Measurements from ENCODE around the gene KANK4.

Gene KANK4

DNA sequence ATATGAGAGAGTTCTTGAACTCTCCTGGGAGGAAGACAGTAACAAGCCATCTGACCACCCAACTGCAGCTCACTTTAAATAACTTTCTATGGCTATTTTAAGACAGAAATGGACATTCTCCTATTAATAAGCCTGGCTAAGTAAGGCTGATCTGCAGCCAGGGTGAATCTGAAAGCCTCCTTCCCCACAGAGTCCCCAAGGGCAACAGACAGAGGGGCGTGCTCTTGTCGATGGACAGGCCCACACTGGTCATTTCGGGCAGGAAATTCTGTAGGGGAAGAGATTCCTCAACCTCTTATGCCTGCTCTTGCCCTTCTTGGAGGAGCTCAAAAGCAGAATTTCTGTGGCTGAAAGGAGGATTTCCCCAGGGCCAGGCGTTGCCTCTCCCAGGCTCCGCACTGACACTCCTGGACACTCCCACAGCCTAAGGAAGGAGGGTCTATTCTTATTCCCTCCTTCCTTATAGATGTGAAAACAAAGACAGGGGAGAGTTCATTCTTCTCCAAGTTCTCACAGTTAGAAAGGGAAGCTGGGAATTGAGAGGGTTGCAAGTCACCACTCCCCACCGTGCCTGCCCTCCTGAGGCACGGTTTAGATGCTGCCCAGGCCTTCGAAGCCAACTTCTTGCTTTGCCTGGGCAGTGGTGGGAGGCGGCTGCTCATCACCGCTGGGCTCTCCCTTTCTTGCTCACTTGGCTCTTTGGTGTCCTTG, 17.9 kb upstream of the KANK4 start:
- DNase-seq (ENCODE audit: low read depth) = no peak

DNA sequence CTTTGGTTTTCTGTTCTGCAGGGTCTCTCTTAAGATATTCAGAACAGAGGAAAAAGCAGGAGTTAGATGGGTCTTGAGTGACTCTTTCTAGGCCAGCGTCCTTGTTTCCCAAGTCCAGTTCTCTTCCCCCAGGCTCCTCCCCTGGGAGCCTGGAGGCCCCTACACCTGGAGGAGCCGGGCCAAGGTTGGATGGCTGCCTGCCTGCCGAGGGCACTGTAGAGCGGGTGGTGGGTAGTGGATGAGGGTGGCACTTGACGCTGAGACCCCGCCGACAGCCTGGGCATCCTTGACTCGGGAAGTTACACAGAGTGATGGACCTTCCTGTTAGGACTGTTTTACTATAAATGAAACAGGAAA, 17.4 kb upstream of the KANK4 start:
- no peak for DNase-seq (ENCODE audit: low read depth)

DNA sequence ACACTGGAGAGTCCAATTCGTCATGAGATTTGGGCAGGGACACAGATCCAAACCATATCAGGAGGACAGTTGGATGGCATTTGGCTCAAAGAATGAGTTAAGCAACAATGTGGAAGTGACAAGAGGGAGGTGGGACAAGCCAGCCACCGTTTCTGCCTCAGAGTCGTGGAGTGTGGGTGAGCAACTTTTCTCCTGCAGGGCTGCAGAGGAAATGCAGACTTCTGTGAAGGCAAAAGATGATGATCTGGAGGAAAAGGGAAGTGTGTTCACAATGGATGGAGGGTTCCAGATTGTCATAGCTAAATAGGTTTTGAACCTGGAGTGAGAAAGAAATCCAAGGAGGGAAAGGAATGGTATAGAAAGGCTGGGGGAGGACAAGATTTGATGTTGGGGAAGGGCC, 16.4 kb upstream of the KANK4 start:
- no peak for DNase-seq (ENCODE audit: low read depth)

DNA sequence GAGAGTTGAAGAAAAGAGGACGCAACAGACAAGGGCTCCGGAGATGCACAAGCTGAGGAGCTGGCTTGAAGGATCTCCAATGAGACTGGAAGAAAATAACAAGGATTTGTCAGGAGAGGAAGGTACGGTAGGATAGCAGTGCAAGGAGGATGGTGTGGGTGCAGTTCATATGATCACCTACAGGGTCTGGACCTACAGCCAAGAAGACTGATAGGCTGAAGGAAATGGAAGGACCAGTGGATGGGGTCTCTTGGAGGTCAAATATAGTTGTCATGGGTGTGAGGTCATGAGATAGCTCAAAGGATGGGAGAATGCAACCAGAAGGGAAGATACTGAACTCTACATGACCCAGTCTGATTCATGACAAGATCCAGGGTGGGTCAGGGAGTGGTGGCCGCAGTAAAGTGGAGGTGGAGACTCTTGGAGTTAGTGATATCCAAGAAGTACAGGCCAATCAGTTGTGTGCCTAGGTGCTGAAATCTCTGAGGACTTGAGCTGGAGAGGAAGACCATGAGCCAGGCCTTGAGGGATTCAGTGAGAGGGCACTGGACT, 15.3 kb upstream of the KANK4 start:
- no peak for DNase-seq (ENCODE audit: low read depth)

DNA sequence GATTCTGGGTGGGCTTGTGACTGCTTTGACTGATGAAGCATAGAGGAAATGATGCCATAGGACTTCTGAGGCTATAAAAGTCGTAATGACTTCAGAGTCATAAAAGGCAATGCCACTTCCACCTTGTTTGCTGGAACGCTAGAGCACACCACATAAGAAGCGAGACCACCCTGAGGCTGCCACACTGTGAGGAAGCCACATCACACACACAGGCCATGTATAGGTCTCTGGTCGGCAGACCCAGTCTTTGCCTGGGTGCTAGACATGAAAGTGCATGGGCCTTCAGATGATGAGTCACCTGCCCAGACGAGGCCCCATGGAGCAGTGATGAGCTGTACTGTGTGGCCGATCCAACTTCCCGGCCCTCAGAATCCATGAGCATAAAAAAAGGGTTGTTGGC, 14.2 kb upstream of the KANK4 start:
- no peak for DNase-seq (ENCODE audit: low read depth)

DNA sequence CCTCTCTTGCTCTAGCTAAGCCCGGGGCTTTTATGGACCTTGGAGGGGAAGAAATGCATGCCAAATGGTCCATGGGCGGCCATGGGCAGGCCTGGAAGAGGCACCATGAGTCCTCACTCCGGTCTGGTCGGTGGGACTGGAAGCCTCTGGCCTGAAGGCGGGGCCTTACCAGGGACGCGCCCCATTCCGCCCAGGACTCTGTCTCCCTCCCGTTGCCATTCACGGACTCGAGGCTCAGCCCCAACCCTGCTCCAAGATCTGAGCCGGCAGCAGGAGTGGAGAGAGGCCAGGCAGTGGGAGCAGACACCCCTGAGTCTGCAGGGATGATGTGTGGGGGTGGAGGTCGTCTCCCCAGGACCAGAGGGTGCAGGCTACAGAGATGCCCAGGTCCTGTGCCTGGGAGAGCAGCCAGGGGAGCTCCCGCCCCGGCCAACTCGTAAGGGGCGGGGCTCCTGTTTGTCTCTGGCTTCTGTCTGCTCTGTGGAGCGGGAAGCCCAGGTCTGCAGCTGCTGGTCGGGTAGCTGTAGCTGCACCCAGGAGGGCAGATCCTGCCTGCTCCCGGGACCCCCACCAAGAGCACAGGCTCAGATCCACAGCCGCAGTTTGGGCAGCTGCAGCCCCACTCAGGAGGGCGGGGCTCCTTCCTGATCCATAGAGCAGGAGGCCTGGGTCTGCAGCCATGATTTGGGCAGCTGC, 8.3 kb upstream of the KANK4 start:
- DNase-seq (ENCODE audit: low read depth) = no peak

DNA sequence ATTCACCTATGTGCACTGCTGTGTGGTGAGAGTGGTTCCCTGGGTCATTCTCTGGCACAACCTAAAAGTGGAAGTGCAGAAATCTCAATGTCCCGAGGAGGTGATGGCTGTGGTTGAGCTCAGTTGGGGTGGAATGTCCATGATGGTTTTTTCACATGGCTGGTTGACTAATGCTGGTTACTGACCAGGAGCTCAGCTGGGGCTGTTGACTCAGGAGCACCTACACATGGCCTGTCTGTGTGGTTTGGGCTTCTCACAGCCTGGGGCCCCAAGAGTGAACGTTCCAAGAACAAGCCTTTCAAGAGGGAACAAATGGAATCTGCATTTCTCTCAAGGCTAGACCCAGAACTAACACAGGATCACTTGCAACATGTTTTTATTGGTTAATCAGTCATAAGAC, 6.4 kb upstream of the KANK4 start:
- DNase-seq (ENCODE audit: low read depth) = no peak

DNA sequence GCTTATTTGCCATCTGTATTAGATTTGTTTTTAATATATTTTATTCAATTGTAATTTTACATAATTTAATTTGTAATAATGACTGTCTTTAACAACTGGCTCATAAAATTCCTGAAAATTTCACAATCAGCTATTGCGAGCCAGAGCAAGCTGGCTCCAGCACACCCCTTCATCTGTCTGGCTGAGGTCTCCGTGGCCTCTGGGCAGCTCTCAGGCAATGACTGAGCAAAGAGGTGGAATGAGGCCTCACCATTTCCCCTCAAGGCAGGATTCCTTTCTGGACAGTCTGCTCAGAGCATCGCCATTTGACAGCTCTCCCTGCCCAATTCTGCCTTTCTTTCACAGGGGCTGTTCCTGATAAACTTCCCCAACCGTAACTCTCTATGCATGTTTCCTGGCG, 5.8 kb upstream of the KANK4 start:
- DNase-seq (ENCODE audit: low read depth) = no peak

DNA sequence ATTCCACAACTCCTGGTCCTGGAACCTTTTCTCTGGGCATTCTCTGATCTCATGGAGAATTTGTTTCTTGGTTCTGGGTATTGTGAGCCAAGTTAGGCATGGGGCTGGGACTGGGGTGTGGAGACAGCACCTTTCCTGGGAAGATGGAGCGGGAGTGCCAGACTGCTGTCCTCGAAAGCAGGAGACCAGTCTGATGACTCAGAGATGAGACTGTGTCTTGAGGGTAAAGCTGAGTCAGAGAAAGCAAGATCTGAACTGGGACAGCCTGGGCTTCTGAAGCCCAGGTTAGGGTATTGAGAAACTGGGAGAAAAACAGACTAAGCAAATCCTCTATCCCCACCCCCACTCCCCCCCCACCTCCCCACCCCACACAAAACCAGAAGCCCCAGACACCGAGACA, 2.2 kb upstream of the KANK4 start:
- no peak for DNase-seq (ENCODE audit: low read depth)

DNA sequence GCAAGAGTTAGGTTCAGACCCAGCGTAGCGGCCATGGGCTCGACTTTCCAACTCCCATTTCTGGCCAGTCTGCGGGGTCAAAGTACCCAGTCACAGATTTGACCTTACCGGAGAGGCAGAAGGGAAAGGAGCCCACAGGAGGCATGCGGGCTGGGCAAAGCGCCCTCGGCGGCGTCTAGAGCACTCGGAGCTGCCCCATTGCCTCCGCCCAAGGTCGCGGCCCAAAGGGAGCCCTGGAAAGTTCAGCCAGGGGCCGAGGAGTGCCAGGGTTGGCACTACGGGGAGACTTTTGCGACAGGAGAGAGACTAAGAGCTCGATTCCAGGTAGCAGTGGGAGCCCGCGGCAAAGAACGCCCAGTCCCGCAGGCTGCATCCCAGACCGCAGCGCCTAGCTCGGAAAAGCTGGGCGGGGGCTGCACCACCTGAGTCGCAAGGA, 896 bp downstream of the KANK4 start:
- DNase-seq (ENCODE audit: low read depth) = no peak

DNA sequence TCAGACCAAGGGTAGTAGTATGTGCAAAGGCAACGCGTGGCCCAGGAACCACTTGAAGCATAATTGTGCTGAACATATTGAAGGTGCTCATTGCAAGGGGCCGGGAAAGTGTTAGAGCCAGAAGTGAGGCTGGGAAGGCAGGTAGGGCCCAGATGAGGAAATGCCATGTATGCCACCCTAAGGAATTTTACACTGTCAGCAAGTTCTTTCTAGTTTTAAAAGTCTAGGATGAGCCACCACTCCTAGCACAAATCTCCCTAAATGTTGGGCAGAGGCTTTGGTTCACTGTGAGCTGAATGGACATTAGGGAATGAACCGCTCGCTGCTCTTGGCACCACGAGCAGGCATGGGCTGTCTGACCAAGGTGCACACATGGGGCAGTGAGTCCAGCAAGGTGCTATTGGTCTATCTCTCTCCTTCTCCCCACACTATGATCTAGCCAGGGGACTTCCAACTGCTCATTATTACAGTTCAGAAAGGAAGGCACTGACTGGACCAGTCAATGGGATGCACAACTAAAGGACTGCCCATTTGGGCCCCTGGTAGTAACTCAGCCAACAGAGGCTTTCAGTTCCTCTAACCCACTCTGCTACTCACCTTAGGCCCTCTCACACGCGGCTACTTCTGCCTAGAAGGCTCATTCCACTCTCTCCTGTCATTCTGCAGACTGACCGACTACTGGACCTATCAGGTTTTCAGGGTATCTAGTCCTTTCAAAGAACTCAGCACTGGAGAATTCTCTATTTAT, 2.0 kb downstream of the KANK4 start:
- no peak for DNase-seq (ENCODE audit: low read depth)

DNA sequence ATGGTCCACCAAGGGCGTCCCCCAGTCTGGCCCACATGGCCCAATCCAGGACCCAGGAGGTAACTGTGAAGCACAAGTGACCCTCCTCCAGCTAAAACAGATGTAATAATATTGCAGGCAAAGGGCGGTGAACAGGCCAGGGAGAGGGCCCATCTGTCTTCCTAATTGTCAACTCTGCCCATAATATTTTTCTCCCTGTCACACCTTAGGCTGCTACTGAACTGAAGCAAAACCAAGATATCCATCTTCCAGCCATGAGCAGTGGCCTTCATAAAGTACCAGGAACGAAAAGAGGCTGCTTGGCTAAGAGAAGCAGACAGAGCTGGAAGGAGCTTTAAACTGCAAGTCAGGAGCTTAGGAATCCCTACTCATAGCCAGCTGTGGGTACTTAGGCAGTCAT, 3.1 kb downstream of the KANK4 start:
- no peak for DNase-seq (ENCODE audit: low read depth)

DNA sequence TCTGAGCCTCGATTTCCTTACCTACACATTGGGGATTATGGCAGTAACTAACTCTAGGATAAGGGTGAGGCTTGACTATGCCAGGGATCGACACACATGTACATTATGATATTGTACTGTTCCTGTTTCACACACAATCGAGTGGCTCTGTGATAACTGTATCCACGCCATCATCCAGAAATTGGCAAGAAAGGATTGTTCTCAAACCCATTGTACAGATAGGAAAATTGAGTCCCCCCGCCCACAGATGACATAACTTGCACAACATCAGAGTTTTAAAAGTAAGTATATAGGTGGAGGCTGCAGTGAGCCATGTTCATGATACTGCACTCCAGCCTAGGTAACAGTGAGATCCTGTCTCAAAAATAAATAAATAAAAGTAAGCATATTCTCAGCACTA, 3.8 kb downstream of the KANK4 start:
- DNase-seq (ENCODE audit: low read depth) = no peak

DNA sequence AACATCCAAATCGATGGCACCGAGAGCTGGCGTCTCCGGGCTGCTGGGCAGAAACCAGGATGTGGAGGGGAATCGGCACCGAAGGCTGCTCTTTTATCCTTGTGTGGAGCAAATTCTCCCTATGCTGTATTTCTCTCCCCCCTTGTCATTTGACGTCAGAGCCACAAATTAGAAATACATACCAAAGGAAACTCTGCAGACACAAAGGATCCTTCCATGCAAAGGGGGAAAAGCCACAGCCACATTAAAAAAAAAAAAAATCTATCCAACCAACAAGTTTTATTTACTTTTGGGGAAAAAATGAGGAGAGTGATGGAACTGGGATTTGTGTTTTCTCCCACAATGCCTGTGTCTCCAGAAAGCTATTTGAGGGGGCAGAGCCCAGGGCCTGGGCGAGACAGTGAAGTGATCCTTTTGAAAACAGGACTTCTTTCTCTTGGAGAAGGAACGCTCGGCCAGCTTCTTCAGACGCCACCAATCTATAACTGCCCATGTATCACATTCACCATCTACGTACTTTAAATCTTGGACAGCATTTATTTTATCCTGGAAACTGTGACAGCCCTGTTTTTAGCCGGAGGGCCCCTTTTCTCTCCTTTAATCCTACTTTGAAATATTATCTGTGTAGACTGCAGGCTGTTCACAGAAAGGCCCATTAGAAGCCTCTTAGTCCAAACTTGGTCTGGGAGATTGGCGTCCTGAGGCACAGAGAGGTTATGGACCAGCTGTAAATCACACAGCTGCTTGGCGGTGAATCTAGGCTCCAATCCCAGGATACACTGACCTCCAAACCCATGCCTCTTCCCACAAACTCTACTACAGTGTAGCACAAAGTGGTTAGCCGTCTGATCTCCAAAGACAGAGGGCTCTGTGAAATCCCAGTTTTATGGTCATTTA, 4.5 kb downstream of the KANK4 start:
- DNase-seq (ENCODE audit: low read depth) = no peak

DNA sequence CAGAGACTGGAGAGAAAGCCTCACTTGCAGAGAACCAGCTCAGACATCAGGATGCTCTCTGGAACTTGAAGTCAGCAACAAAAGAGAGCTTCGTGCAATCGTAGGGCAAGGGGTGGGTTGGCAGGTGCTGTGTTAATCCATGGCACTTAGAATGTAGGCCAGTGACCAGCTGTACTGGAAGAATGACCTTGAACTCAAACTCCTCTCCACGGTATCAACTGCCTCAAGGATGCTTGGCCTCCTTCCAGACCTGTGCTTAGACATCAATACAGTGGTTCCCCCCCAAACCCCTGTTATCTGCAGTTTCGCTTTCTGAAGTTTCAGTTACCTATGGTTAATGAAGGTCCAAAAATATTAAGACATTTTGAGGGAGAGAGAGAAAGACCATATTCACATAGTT, 6.5 kb downstream of the KANK4 start:
- no peak for DNase-seq (ENCODE audit: low read depth)

DNA sequence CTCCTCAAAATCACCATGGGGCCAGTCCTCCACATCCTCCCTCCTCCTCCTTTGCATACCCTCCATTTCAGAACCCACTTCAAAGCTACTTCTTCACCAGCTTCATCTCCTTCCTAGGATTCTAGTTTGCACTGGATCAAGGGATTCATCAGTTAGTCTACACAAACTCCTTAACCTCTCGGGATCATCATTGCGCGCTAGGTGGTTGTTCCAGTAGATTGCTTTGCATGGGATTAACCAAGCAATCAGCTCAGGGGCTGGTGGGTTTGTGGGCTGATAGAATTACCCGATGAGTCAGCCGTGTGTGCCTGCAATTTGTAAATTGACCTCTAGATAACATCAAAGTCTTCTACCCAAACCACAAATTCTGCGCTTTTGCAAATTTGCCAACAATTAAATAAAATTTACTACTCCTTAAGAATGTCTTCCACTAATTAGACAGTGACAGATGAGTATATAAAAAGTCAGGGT, 7.7 kb downstream of the KANK4 start:
- no peak for DNase-seq (ENCODE audit: low read depth)

DNA sequence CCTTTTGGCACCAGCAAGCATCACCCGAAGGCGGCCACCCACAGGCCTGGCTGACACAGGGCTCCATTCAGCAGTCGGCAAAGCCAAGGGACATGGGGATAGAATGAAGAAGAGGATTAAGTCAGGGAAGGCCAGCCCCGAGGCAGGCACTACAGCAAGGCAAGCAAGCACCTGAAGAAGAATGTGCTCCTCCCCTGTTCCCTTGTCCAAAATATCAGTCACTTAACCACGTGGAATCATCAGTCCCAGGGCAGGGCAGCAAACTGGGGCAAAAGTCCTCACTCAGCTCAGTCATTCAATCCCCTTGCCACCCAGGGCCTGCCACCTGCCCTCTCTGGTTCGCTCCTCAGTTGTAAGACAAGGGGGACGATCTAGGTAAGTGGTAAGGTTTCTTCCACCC, 9.3 kb downstream of the KANK4 start:
- no peak for DNase-seq (ENCODE audit: low read depth)

DNA sequence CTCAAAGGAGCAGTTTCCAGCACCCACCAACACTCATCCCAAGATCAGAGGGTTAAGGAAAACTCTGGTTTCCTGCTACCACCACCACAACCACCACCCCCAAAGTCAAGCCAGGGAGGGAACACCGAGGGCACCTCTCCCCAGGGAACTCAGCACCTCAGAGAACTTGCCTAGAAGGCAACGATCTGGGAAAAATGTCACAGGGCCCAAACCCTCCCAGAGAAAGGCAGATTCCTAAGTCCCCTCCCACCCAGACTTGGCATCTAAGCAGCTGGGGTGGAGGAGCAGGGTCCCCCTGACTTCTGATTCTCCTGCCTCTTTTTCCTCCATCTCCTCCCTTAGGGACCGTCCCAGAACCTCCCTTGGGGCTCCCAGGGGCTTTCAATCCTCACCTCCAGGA, 10.6 kb downstream of the KANK4 start:
- DNase-seq (ENCODE audit: low read depth) = no peak

DNA sequence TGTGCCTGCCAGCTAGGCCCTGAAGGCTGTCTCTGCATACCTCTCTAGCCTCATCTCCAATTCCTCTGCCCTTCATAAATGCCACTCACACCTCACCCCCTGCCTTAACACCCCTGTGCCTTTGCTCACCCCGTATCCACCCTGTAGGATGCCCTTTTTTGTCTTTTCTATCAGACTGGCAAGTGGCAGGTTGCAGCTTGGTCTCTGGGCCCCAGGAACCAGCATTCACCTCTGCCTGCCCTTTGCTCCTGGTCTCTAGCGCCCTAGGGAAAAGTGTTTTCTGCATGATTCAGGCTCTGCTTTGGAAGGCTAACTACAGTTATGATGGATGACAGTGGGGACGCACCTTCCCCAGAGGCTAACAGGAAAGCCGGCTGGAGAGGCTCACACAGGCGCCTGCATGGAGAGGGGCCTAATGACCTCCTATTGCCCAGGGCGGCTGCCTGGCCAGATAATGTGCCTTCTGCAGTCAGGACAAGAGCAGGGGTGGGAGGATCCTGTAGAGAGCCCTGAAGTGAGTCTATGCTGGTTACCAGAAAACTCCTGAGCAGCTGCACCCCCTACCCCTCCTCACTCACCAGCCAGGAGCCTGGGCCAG, 11.2 kb downstream of the KANK4 start:
- no peak for DNase-seq (ENCODE audit: low read depth)

DNA sequence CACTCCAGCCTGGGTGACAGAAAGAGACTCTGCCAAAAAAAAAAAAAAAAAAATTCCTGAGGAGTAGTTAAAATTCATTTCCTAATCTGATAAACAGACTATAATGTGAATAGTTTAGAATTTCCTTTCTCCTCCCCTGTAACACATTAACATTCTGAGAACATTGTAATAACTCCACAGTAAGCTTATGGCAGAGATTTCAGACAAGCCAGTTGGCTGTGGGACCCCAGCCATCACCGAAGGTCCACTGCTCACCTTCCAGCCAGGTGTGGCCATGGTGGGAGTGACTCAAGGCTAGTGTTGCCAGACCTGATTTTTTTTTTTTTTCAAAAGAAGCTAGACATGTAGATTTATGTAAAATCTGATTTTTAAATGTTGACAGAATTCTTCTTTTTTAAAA, 11.8 kb downstream of the KANK4 start:
- no peak for DNase-seq (ENCODE audit: low read depth)

DNA sequence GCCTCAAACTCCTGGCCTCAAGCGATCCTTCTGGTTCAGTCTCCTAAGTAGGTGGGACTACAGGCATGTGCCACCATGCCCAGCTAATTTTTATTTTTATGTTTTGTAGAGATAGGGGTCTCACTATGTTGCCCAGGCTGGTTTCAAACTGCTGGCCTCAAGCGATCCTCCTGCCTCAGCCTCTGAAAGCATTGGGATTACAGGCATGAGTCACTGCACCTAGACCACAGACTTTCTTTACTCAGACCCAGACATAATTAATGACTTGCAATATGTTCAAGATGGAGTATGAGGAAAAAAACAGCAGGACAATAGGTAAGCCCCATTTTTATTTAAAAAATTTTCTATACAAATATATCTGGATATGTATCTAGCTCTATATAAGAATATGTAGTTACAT, 13.2 kb downstream of the KANK4 start:
- DNase-seq (ENCODE audit: low read depth) = no peak

DNA sequence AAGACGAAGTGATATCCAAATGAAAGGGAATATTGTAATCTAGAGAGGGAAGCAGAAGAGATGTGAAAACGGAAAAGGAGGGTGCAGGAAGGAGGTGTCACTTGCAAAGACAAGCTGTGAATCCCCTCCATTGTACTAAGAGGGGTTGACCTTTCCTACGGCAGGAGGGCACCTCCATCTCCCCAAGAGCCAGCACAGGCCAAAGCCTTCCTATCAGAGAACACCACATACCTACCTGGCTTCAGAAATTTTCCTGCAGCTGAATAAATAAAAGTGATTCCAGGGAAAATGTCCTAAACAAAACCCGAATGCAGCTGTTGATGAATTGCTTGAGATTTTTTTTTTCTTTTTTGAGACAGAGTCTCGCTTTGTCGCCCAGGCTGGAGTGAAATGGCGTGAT, 14.3 kb downstream of the KANK4 start:
- DNase-seq (ENCODE audit: low read depth) = no peak

Measured in activated T-cell treated with anti-CD3 and anti-CD28 coated beads for 24 hours (primary cell).